GM18873 (cell line): Measurements from ENCODE around the gene GK2.

Source experiments
- ATAC-seq: cut with Tn5 transposase; IDR thresholded peaks from one replicate; pipeline ENCODE4 v1.9.1; 2021; ENCODE audit warnings: mild to moderate bottlenecking, moderate library complexity, moderate number of reproducible peaks; ENCODE audit not compliant: unreplicated experiment, low FRiP score

The GK2 gene

DNA sequence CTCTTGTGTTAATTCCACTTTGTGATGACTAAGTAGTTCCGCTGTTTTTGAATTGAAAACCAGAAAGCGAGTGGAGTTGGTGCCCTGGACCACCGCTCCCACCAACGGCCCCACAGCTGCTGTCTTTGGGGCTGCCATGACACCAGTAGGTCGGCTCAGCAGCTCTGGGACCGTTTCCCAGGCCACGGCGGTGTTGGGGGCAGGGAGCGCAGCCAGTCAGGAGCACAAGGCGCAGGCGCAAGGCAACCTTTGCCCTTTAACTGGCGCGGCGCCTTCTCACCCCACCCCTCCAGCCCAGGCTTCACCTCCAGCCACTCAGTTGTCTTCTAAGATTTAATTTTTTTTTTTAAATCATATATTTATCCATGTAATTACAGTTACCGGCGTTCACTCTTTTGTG lies at the start of gene GK2:
Gene GK2, minus strand, starts transcription at position 166 of the 400 bp plus-strand sequence. Its CDS starts 28 bp downstream, at position 138.
- ATAC-seq, result no peak

GRCh38 chr4:79455216-79455615 lies 47.2 kb upstream of the GK2 start:
- ATAC-seq, result no peak

- ATAC-seq, result no peak
Observed at GRCh38 chr4:79454656-79455055, 46.6 kb upstream of the GK2 start.

DNA sequence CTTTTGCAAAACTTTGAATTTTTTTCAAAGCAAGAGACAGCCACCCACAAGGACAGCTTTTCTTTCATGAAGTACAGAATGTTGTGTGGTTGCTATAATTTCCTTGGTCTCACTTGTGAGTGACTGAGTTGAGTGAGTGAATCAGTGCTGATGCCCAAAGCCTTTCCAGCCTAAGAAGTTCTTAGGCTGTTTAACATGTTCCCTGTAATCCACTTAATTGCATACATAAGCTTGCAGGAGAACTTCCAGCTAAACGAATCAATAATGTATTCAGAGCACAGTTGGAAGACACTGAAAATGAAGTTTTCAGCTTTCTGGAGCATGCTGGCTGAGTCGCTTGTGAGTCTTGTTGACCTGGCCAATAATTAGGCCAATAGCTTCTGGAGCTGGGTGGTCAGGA lies 42.0 kb upstream of the GK2 start:
- ATAC-seq, result no peak

- ATAC-seq, result no peak
Observed at GRCh38 chr4:79446145-79446544, 38.1 kb upstream of the GK2 start.

GRCh38 chr4:79445371-79445781 lies 37.3 kb upstream of the GK2 start:
- no peak for ATAC-seq

DNA sequence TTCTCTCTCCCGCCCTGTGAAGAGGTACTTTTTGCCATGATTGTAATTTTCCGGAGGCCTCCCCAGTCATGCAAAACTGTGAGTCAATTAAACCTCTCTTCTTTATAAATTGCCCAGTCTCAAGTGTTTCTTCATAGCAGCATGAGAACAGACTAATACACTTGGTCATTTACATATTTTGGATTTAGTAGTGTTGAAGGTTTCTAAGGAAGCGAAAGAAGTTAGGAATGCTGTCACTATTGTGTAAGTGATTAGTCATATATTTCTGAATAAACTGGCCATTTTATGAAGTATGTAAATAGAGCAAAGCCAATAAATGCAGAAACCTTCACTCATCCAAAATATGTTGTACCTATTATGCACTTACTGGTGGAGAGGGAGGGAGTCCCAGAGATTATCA lies 34.4 kb upstream of the GK2 start:
- no peak for ATAC-seq

GRCh38 chr4:79439489-79439888 lies 31.5 kb upstream of the GK2 start:
- ATAC-seq, result no peak

GRCh38 chr4:79431839-79432238 lies 23.8 kb upstream of the GK2 start:
- no peak for ATAC-seq

DNA sequence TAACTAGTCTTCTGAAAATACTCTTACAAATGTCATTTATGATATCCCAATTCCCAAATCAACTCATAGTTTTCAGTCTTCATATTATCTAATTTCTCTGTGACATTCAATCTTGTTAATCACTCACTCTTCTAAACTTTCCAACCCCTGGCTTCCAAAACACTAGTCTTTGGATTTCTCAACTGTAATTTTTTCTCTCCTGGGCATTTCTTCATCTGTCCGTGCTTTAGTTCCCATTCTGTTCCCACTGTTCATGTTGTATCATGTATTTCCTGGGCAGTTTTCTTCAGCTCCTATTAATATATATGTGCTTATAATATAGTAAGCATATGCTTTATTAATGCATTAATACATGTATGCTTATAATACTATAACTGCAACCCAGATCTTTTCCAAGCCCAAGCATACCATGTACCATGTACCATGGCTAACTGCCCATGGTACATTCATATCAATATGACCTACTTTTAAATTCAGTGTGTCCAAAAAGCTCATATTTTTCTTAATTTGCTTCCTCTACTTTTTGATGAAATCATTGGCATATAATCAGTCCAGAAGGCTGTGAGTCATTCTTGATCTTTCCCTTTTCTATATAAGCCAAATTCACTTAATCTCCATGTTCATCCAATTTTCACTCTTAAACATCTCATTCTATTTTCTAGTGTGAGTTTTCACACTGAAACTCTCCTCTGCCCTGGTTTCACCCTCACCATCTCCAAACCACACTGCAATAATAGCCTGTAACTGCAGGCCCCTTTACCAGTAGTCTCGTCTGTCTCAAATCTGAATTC lies 21.3 kb upstream of the GK2 start:
- no peak for ATAC-seq

- ATAC-seq, result no peak
Observed at GRCh38 chr4:79426989-79427388, 19.0 kb upstream of the GK2 start.

DNA sequence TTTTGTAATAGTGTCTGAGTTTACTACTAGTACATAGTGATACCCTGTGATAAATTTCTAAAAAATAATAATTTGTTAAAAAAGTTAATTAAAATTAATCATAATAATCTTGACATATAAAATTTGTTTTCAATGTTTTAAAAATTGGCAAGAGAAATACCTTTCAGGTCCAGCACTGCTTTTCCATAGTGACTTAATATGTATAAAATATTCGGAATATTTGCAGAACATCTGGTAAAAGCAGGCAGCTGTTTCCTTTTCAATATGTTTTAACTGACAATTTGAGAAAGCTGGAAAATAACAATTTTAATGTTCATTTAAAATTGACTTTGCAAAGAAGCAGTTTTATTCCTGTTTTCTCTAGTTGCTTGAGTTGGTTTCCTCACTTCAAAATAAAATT lies 17.6 kb upstream of the GK2 start:
- ATAC-seq, result no peak

DNA sequence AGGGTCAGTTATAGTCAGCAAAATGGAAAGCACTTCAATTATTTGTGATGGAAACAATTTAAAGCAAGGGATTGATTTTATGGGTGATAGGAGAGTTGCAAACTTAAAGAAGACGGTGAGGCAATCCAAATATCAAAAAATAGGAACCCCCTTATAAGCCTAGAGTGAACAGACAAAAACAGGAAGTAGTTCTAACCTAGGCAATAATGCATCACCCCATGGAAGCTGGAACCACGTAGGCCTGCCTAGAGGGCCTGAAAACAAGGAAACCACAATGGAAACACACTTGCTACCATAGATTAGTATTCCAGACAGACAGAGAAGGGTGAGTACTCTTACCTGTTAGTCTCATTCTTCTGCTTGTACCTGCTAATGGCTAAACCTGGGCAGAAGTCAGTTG lies 13.5 kb upstream of the GK2 start:
- no peak for ATAC-seq

DNA sequence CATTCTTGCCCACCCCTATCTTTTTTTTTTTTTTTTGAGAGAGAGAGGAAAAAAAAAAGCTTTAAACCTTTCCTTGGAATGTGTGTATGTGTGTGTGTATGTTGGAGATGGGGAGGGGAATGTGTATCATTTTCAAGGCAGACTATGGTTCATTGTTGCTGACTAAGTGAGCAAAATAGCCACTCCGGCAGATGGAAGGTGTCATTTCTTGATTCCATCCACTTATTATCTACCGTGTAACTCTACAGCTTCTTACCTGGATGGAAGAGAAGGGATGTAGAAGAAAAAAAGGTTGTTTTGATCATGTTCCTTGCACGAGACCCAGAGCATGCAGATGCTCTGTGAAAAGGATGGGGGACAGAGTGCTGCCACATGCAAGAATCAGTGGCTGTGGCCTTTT lies 5.9 kb upstream of the GK2 start:
- ATAC-seq, result no peak

GRCh38 chr4:79413032-79413885 lies 5.2 kb upstream of the GK2 start:
- no peak for ATAC-seq

DNA sequence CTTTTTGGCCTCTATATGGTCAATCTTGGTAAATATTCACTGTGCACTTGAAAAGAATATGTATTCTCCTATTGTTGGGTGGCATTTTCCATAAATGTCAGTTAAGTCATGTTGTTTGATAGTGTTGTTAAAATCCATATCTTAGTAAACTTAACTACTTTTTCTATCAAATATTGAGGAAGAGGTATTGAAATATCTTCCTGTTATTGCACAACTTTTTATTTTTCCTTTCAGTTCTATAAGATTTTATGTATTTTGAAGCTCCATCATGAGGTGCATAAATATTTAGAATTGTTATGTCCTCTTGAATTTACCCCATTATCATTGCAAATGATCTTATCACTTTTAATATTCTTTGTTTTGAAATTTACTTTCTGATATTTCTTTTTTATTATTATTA lies 3.4 kb downstream of the GK2 start:
- ATAC-seq, result no peak

DNA sequence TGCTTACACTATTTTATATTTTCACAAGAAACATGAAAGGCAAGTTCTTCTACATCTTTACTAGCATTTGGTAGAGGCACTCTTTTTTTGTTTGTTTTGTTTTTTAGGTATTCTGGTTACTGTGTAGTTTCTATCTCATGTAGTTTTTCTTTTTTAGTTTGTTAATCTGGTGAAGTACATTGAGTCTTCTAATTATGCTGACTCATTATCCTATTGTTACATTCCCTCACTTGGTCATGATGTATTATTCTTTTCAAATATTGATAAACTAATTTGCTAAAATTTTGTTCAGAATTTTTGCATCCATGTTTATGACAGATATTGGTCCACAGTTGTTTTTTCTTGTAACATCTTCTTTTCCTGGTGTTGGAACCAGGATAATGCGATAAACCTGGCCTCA lies 4.7 kb downstream of the GK2 start:
- no peak for ATAC-seq

GRCh38 chr4:79402332-79402851 lies 5.6 kb downstream of the GK2 start:
- no peak for ATAC-seq

- no peak for ATAC-seq
Observed at GRCh38 chr4:79399076-79399475, 9.0 kb downstream of the GK2 start.

GRCh38 chr4:79397951-79398350 lies 10.1 kb downstream of the GK2 start:
- no peak for ATAC-seq

DNA sequence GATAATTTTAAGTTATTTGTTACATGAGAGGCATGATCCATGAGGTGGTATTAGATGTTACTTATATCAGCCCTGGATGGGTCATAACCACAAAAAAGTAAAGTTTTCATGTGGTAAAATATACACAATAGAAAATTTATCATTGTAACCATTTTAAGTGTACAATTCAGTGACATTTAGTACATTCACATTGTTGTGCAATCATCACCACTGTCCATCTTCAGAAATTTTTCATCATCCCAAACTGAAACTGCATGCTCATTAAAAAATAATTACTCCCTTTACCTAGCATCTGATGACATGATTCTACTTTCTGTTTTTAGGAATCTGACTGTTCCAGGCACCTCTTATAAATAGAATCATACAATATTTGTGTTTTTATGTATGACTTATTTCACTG lies 11.2 kb downstream of the GK2 start:
- no peak for ATAC-seq

- ATAC-seq, result no peak
Observed at GRCh38 chr4:79395841-79396240, 12.2 kb downstream of the GK2 start.
